Activated T-helper 2 cell treated with anti-CD3 and anti-CD28 coated beads, Interferon-gamma antibody, Interleukin-2, Interleukin-4, amounts not matched to agents 10 μg/mL and 5 μg/mL and 100 μg/mL, durations not matched to agents 14 hours and 24 hours and 36 hours (primary cell): Measurements from ENCODE around the gene ZNF695. TPM values are rescaled to one million over a fixed set of nuclear protein-coding genes. Genes with fewer than 3 reads are reported as not detected.

Experiments
- DNase-seq: peaks from one replicate; pipeline ENCODE4 v3.0.0; 2021; ENCODE audit warnings: low spot score
- H3K27ac Mint-ChIP-seq: one replicate; pipeline ENCODE4 v1.8.0; 2021; ENCODE audit warnings: mixed read lengths
- H3K27me3 Mint-ChIP-seq: one replicate; pipeline ENCODE4 v1.8.0; 2021; ENCODE audit warnings: low read depth, mixed read lengths
- H3K36me3 Mint-ChIP-seq: one replicate; pipeline ENCODE4 v1.8.0; 2021; ENCODE audit warnings: low read depth, mixed read lengths
- H3K4me1 Mint-ChIP-seq: one replicate; pipeline ENCODE4 v1.8.0; 2021; ENCODE audit warnings: low read depth, mixed read lengths
- H3K4me3 Mint-ChIP-seq: one replicate; pipeline ENCODE4 v1.8.0; 2021; ENCODE audit warnings: low read depth, mild to moderate bottlenecking, moderate library complexity, mixed read lengths
- H3K9me3 Mint-ChIP-seq: one replicate; pipeline ENCODE4 v1.8.0; 2021; ENCODE audit warnings: mixed read lengths
- intact Hi-C: fragments of 100-400 bp; cut with micrococcal nuclease; formaldehyde crosslinking; loops from one replicate; pipeline ENCODE4 v1.15.1; 2023
- total RNA-seq: library from RNA; stranded (reverse); gene quantifications from 2 replicates; pipeline ENCODE4 v1.2.3, GENCODE V29; 2022

Gene ZNF695
- total RNA-seq, 1 donor from 2014 or later, result 1.2 TPM

DNA sequence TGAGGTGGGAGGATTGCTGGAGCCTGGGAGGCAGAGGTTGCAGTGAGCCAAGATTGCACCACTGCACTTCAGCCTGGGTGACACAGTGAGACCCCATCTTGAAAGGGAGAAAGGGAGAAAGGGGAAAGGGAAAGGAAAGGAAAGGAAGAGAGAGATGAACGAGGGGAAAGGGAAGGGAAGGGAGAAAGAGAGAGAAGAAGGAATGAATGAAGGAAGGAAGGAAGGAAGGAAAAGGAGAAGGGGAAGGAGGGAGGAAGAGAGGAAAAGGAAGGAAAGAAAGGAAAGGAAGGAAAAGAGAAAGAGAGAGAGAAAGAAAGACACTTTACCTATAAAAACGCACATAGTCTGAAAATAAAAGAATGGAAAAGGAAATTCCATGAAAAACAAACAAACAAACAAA is 18.0 kb downstream of the ZNF695 start:
- Mint-ChIP-seq H3K27ac (no peak overlapping the region), H3K27me3 (no peaks in the 10 kb centered on the region), H3K9me3 (peaks cover 84% of the 10 kb centered on the region), H3K4me1 (no peaks in the 10 kb centered on the region), H3K36me3 (peaks cover 30% of the 10 kb centered on the region), H3K4me3 (no peak overlapping the region)
- intact Hi-C loops, result no loop called here
- no peak for DNase-seq

GRCh38 chr1:246988316-246988715 is 19.5 kb downstream of the ZNF695 start:
- Mint-ChIP-seq H3K27ac (no peak overlapping the region), H3K36me3 (peaks cover 30% of the 10 kb centered on the region), H3K4me1 (no peaks in the 10 kb centered on the region), H3K4me3 (no peak overlapping the region), H3K27me3 (no peaks in the 10 kb centered on the region), H3K9me3 (peaks cover 91% of the 10 kb centered on the region)
- DNase-seq, result no peak
- intact Hi-C loops, result no loop called here

GRCh38 chr1:246987083-246987690 is 20.7 kb downstream of the ZNF695 start:
- intact Hi-C loops, result no loop called here
- no peaks in the 10 kb centered on the region for H3K4me1 Mint-ChIP-seq
- H3K27ac Mint-ChIP-seq, result no peak overlapping the region
- peaks cover 30% of the 10 kb centered on the region for H3K36me3 Mint-ChIP-seq
- H3K27me3 Mint-ChIP-seq, result no peaks in the 10 kb centered on the region
- no peak overlapping the region for H3K4me3 Mint-ChIP-seq
- H3K9me3 Mint-ChIP-seq, result peaks cover 90% of the 10 kb centered on the region
- DNase-seq, result no peak

- no peaks in the 10 kb centered on the region for H3K27me3 Mint-ChIP-seq
- H3K4me3 Mint-ChIP-seq, result no peak overlapping the region
- no peak for DNase-seq
- H3K36me3 Mint-ChIP-seq, result no peaks in the 10 kb centered on the region
- no peaks in the 10 kb centered on the region for H3K4me1 Mint-ChIP-seq
- H3K9me3 Mint-ChIP-seq, result peaks cover 59% of the 10 kb centered on the region
- intact Hi-C loops, result no loop called here
- H3K27ac Mint-ChIP-seq, result no peak overlapping the region
These were observed 29.1 kb downstream of the ZNF695 start for GRCh38 chr1:246978785-246979184.

- Mint-ChIP-seq H3K4me1 (no peaks in the 10 kb centered on the region), H3K27ac (no peak overlapping the region), H3K9me3 (peaks cover 54% of the 10 kb centered on the region), H3K4me3 (no peak overlapping the region), H3K27me3 (no peaks in the 10 kb centered on the region), H3K36me3 (no peaks in the 10 kb centered on the region)
- DNase-seq, result no peak
- intact Hi-C loops, result no loop called here
These were observed 29.6 kb downstream of the ZNF695 start for GRCh38 chr1:246978281-246978680.

- Mint-ChIP-seq H3K4me3 (no peak overlapping the region), H3K27me3 (no peaks in the 10 kb centered on the region), H3K9me3 (peaks cover 32% of the 10 kb centered on the region), H3K27ac (no peak overlapping the region), H3K4me1 (no peaks in the 10 kb centered on the region), H3K36me3 (peaks cover 3% of the 10 kb centered on the region)
- intact Hi-C loops, result no loop called here
- no peak for DNase-seq
These were observed 35.9 kb downstream of the ZNF695 start for GRCh38 chr1:246971969-246972368.

GRCh38 chr1:246971090-246971721 is 36.7 kb downstream of the ZNF695 start:
- Mint-ChIP-seq H3K4me3 (no peak overlapping the region), H3K36me3 (peaks cover 6% of the 10 kb centered on the region), H3K27ac (no peak overlapping the region), H3K4me1 (no peaks in the 10 kb centered on the region), H3K9me3 (peaks cover 32% of the 10 kb centered on the region), H3K27me3 (no peaks in the 10 kb centered on the region)
- intact Hi-C loops, result no loop called here
- DNase-seq, result no peak

- no peak for DNase-seq
- H3K4me1 Mint-ChIP-seq, result no peaks in the 10 kb centered on the region
- intact Hi-C loops, result no loop called here
- H3K36me3 Mint-ChIP-seq, result peaks cover 6% of the 10 kb centered on the region
- no peaks in the 10 kb centered on the region for H3K27me3 Mint-ChIP-seq
- H3K27ac Mint-ChIP-seq, result no peak overlapping the region
- peaks cover 22% of the 10 kb centered on the region for H3K9me3 Mint-ChIP-seq
- H3K4me3 Mint-ChIP-seq, result no peak overlapping the region
These were observed 38.2 kb downstream of the ZNF695 start for GRCh38 chr1:246969621-246970020.

DNA sequence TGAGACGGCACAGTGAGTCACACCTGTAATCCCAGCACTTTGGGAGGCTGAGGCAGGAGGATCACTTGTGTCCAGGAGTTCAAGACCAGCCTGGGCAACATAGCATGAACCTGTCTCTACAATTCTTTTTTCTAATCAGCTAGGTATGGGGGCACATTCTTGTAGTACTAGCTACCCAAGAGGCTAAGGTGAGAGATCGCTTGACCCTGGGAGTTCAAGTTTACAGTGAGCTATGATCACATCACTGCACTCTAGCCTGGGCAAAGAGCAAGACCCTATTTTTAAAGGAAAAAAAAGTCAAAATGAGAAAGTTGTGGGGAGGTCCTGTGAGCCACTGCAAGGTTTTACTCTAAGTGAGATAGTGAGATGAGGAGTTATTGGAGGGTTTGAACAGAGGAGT is 41.4 kb downstream of the ZNF695 start:
- no peak for DNase-seq
- H3K4me3 Mint-ChIP-seq, result no peak overlapping the region

DNA sequence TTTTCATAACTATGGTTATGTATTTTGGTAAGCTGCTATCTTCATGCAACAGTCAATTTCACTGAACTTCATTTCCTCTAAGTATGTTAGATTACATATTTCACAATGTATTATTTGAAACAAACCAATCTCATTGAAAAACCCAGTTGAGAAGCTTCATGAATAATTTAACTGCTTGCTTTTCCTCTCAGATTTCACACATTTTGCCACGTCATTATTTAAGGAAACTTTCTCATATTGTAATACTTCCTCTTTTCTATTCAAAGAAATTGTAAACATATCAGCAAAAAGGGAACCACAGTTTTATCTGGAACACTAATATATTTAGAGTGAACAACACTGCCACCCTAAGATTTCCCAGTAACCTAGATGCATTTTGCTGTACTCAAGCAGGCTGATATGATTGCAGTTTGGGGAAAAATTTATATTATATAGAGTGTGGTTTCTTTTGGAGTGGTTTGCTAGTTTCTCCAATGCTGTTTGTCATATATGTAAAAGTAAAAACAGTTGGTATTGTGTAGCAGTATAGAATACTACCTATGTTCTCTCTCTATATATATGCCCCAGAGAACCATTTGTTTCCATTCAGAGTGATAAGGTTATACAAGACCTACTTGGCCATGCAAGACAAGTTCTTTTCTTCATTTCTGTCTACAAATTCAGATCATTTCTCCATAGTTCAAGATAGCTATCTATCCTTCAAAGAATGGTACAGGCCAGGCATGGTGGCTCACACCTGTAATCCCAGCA is 47.7 kb downstream of the ZNF695 start:
- H3K4me3 Mint-ChIP-seq, result no peak overlapping the region
- intact Hi-C loops, result no loop called here
- DNase-seq, result no peak
- H3K9me3 Mint-ChIP-seq, result peaks cover 12% of the 10 kb centered on the region
- no peaks in the 10 kb centered on the region for H3K27me3 Mint-ChIP-seq
- H3K4me1 Mint-ChIP-seq, result peaks cover 2% of the 10 kb centered on the region
- H3K36me3 Mint-ChIP-seq, result no peaks in the 10 kb centered on the region
- H3K27ac Mint-ChIP-seq, result no peak overlapping the region

More for the DNA sequence above, 41.4 kb downstream of the ZNF695 start:
- Mint-ChIP-seq H3K27ac (no peak overlapping the region), H3K4me1 (no peaks in the 10 kb centered on the region), H3K27me3 (no peaks in the 10 kb centered on the region), H3K36me3 (peaks cover 6% of the 10 kb centered on the region), H3K9me3 (peaks cover 34% of the 10 kb centered on the region)
- intact Hi-C loops, result no loop called here

DNA sequence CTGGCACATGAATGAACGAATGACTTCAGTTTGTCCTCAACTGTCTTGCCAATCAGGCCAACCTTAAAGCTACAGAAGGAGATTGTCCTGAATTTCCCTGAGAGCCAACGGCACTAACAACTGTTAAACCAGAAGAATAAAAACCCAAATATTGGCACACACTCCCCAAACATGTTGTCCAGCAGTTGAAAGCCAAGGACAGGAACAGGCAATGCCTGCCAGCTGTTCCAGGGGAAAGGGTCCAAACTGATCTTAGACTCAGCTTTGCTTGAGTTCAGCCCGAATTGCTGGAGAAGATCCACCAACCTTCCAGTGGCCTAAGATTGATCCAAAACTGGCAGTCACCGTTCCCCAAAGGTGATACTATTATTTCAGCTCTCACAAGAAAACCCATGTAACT is 53.7 kb downstream of the ZNF695 start:
- no peaks in the 10 kb centered on the region for H3K9me3 Mint-ChIP-seq
- no peak for DNase-seq
- intact Hi-C loops, result no loop called here
- no peaks in the 10 kb centered on the region for H3K36me3 Mint-ChIP-seq
- no peaks in the 10 kb centered on the region for H3K27me3 Mint-ChIP-seq
- no peak overlapping the region for H3K4me3 Mint-ChIP-seq
- no peaks in the 10 kb centered on the region for H3K4me1 Mint-ChIP-seq
- H3K27ac Mint-ChIP-seq, result no peak overlapping the region

DNA sequence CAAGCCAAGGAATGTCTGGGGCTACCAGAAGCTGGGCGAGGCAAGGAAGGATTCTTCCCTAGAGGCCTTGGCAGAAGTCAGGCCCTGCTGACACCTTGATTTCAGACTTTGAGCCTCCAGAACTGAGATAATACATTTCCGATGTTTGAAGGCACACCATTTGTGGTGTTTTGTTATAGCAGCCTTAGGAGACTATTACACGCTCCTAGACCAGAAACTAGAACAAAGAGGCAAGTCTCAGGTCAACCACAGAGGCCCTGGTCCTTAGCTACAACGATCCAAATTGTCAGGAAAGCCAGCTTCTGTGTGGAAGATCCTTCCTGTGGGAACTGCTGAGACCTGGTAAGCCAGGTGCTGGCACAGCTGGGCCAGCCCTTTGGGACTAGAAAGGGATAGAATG is 56.4 kb downstream of the ZNF695 start:
- Mint-ChIP-seq H3K4me1 (no peaks in the 10 kb centered on the region), H3K27ac (no peak overlapping the region), H3K27me3 (no peaks in the 10 kb centered on the region), H3K4me3 (no peak overlapping the region), H3K9me3 (no peaks in the 10 kb centered on the region), H3K36me3 (no peaks in the 10 kb centered on the region)
- DNase-seq, result no peak
- intact Hi-C loops, result no loop called here

DNA sequence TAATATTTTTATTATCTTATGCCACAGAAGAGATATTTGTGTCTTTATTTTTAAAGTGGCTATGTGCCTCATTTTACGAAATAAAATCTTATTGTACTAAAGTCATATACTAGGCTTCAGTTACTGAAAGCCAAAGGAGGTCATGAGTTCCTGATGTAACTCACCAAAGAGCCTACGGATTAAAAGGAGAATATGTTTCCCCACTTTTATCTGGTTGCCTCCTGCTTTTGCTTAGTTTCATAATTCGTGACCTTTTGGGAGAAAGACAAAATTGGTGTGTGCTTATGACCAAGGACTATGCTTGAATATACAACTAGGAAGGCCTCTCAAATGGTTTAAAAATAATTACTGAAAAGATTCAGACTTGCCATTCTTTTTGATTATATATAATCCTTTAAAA is 57.9 kb downstream of the ZNF695 start:
- Mint-ChIP-seq H3K27ac (no peak overlapping the region), H3K4me1 (no peaks in the 10 kb centered on the region), H3K36me3 (no peaks in the 10 kb centered on the region), H3K27me3 (no peaks in the 10 kb centered on the region), H3K4me3 (no peak overlapping the region), H3K9me3 (no peaks in the 10 kb centered on the region)
- intact Hi-C loops, result no loop called here
- no peak for DNase-seq
